Transverse colon (tissue), 4 donors: ENCODE measurements around the gene NXPE3. TPM values are rescaled to one million over a fixed set of nuclear protein-coding genes. Genes with fewer than 3 reads are reported as not detected.

Experiments
- DNase-seq: peaks from one replicate; pipeline ENCODE4 v3.0.0-alpha.2; 2019
- H3K27ac ChIP-seq, 4 donors: fragments of 200-600 bp; sonication (generic); 2 replicates each; pipeline ENCODE4 v1.5.1; 2016 to 2018; ENCODE audit warnings: inconsistent platforms in 4 of 4
- H3K27me3 ChIP-seq: fragments of 200-600 bp; sonication (generic); 2 replicates; pipeline ENCODE4 v1.5.1; 2017; ENCODE audit warnings: inconsistent platforms
- H3K36me3 ChIP-seq, 4 donors: fragments of 200-600 bp; sonication (generic); 2 replicates each; pipeline ENCODE4 v1.5.1; 2017 to 2019; ENCODE audit warnings: inconsistent platforms in 4 of 4
- H3K4me1 ChIP-seq, 4 donors: fragments of 200-600 bp; sonication (generic); 2 replicates each; pipeline ENCODE4 v1.5.1; 2017 to 2020; ENCODE audit warnings: inconsistent platforms in 4 of 4
- H3K4me3 ChIP-seq, 4 donors: fragments of 200-600 bp; sonication (generic); 1 replicate in 1 of 4; 2 replicates in 3 of 4; pipeline versions ENCODE4 v1.5.1 to v1.6.1; 2017 to 2019; ENCODE audit warnings: inconsistent platforms in 4 of 4
- H3K9me3 ChIP-seq, 2 donors: fragments of 200-600 bp; sonication (generic); 2 replicates each; pipeline ENCODE4 v1.5.1; 2017 to 2019; ENCODE audit warnings: inconsistent platforms in 2 of 2
- EP300 ChIP-seq: sonication (generic); formaldehyde crosslinking; IDR thresholded peaks from one replicate; pipeline ENCODE4 v1.6.1; 2017; ENCODE audit warnings: antibody characterized with exemption, low read depth
- POLR2A ChIP-seq: fragments of 450-650 bp; IDR thresholded peaks from one replicate; pipeline ENCODE4 v1.6.1; 2016; ENCODE audit warnings: antibody characterized with exemption, mild to moderate bottlenecking, moderate library complexity
- POLR2AphosphoS5 ChIP-seq, 3 donors: sonication (generic); formaldehyde crosslinking; IDR thresholded peaks; one replicate each; pipeline ENCODE4 v1.6.1; 2016; ENCODE audit warnings: antibody characterized with exemption in 3 of 3
- WGBS, 2 donors: methylation state at CpG; one replicate each; pipeline ENCODE4 v1.1.5; 2018; ENCODE audit warnings: low coverage in 1 of 2; 5-methylcytosine and 5-hydroxymethylcytosine counted together
- in situ Hi-C, 4 donors: fragments of 200-750 bp; cut with MboI; loops; one replicate each; pipeline versions ENCODE4 v1.15.0 to v1.15.1; 2017; ENCODE audit warnings: low sequenced_read_pairs in 3 of 4, low pct_ligation_motif_present in 1 of 4, low pct_unique_long_range_greater_than_20kb in 1 of 4
- intact Hi-C: fragments of 100-400 bp; cut with DNase I; formaldehyde crosslinking; loops from one replicate; pipeline ENCODE4 v1.15.1; 2023; ENCODE audit warnings: low total_unique reads
- total RNA-seq, 4 donors: library from RNA; depleted of rRNA; stranded (reverse); fragments of >200 nt; gene quantifications; one replicate each; pipeline ENCODE4 v1.1.0, GENCODE V29; 2016
- TF ChIP-seq, protein P1 (sequence below), 5 experiments: fragments of 200-600 bp in 3 of 5; fragments of 450-650 bp in 2 of 5; sonication (generic) in 3 of 5; IDR thresholded peaks; 1 replicate in 2 of 5; 2 replicates in 3 of 5; pipeline ENCODE4 v1.5.1; 2016 to 2017; ENCODE audit warnings: antibody characterized with exemption in 5 of 5, inconsistent platforms in 3 of 5, mild to moderate bottlenecking in 2 of 5, moderate library complexity in 1 of 5

NXPE3 gene
- total RNA-seq, 4 donors from 2014 or later = 2.2 to 8.1 (median 2.9) TPM

DNA sequence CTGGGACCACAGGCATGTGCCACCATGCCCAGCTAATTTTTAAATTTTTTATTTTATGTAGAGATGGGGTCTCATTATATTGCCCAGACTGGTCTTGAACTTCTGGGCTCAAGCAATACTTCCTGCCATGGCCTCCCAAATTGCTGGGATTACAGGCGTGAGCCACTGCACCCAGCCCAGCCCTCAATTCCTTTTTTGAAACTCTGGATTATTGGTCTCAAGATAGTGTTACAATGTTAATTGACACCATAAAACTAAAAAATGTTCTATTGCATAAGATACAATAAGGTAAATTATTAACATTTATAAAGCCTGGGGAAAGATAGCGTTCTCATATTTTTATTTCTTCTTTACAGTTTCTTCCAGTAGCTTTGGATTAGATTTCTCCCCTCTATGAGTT lies 66.4 kb downstream of the NXPE3 start:
- Histone ChIP-seq H3K4me1 (peaks cover 11 to 32% (median 21%) of the 10 kb centered on the region in 4 donors), H3K9me3 (no peaks in the 10 kb centered on the region), H3K4me3 (no peak overlapping the region), H3K27ac (peak overlapping the region; percentile 13 to 60 (median 32)), H3K27me3 (no peaks in the 10 kb centered on the region), H3K36me3 (no peaks in the 10 kb centered on the region)
- 37 to 66% methylated on average over 2 of the region's 2 CpGs for WGBS, 2 donors
- DNase-seq = peak; percentile 51
- in situ Hi-C loops = no loop called here
- TF ChIP-seq POLR2A = no peak
- TF ChIP-seq, protein P1, sequence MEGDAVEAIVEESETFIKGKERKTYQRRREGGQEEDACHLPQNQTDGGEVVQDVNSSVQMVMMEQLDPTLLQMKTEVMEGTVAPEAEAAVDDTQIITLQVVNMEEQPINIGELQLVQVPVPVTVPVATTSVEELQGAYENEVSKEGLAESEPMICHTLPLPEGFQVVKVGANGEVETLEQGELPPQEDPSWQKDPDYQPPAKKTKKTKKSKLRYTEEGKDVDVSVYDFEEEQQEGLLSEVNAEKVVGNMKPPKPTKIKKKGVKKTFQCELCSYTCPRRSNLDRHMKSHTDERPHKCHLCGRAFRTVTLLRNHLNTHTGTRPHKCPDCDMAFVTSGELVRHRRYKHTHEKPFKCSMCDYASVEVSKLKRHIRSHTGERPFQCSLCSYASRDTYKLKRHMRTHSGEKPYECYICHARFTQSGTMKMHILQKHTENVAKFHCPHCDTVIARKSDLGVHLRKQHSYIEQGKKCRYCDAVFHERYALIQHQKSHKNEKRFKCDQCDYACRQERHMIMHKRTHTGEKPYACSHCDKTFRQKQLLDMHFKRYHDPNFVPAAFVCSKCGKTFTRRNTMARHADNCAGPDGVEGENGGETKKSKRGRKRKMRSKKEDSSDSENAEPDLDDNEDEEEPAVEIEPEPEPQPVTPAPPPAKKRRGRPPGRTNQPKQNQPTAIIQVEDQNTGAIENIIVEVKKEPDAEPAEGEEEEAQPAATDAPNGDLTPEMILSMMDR (IDR thresholded peaks at IDR 0.05) = no peak
- TF ChIP-seq EP300 = no peak
- no peak for TF ChIP-seq POLR2AphosphoS5 (IDR thresholded peaks at IDR 0.05)
- intact Hi-C loops = no loop called here

DNA sequence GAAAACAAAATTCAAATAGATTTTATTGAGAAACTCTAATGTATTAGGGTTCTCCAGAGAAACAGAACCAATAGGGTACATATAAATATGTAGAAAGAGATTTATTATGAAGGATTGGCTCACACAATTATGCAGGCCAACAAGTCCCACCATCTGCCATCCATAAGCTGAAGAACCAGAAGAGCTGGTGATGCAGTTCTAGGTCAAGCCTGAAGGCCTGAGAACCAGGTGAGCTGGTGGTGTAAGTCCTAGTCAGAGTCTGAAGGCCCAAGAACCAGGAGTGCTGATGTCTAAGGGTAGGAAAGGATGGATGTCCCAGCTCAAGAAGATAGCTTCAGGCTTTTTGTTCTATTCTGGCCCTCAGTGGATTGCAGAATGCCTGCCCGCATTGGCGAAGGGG lies 67.7 kb downstream of the NXPE3 start:
- Histone ChIP-seq H3K9me3 (no peaks in the 10 kb centered on the region), H3K4me3 (no peak overlapping the region), H3K27ac (peak overlapping the region in 3 of 4 donors; percentile 99 to 100 (median 99)), H3K4me1 (peaks cover 11 to 39% (median 21%) of the 10 kb centered on the region in 4 donors), H3K36me3 (no peaks in the 10 kb centered on the region), H3K27me3 (no peaks in the 10 kb centered on the region)
- DNase-seq = no peak
- in situ Hi-C loops = no loop called here
- intact Hi-C loops = no loop called here
- WGBS, 2 donors = 100% methylated on average over 2 of the region's 2 CpGs; no CpG with 5 or more reads in 1 of the 2 donors
- TF ChIP-seq POLR2A (no peak), EP300 (no peak), POLR2AphosphoS5 (IDR thresholded peaks at IDR 0.05) (no peak)
- TF ChIP-seq, protein P1 (IDR thresholded peaks at IDR 0.05) = no peak

DNA sequence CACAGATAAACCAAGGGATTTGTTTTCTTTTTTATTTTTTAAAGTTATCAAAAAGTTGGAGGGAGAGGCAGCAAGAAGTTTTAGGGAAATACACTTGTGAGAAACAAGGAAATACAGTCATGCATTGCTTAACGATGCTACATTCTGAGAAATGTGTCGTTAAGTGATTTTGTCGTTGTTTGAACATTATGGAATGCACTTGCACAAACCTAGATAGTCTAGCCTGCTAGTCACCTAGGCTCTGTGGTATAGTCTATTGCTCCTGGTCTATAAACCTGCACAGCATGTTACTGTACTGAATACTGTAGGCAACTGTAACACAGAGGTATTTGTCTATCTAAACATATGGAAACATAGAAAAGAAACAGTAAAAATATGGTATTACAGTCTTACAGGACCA lies 68.3 kb downstream of the NXPE3 start:
- in situ Hi-C loops = no loop called here
- no peak for DNase-seq
- intact Hi-C loops = no loop called here
- H3K4me3 ChIP-seq = no peak overlapping the region
- H3K36me3 ChIP-seq = peaks cover 0 to 2% (median 0%) of the 10 kb centered on the region in 4 donors
- 47 to 48% methylated on average over 3 of the region's 3 CpGs for WGBS, 2 donors
- peaks cover 11 to 45% (median 23%) of the 10 kb centered on the region in 4 donors for H3K4me1 ChIP-seq
- H3K9me3 ChIP-seq = no peaks in the 10 kb centered on the region
- no peak for TF ChIP-seq EP300
- TF ChIP-seq POLR2A = no peak
- no peak for TF ChIP-seq POLR2AphosphoS5 (IDR thresholded peaks at IDR 0.05)
- TF ChIP-seq, protein P1 (IDR thresholded peaks at IDR 0.05) = no peak
- H3K27me3 ChIP-seq = no peaks in the 10 kb centered on the region
- peak overlapping the region; percentile 96 to 100 (median 99) for H3K27ac ChIP-seq

DNA sequence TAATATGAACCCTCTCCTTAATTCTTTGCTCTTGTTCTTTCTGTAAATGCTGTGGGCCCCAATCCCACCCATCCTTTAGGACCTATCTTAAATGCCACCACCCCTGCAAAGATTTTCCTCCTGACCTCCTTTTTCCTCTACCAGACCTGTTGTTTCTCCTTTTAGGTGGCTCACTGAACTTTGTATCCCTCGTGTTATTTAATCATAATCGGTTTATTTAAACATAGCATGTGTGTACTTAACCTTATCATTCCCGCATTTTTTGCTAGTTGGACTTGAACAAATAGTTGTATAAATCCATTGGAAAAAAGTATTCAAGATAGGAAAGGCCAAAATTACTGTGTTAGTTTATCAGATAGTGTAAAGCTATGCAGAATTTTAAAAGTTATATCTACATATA lies 69.3 kb downstream of the NXPE3 start:
- no peak for TF ChIP-seq POLR2A
- peak in 1 of 3 donors; percentile 3 for TF ChIP-seq POLR2AphosphoS5 (IDR thresholded peaks at IDR 0.05)
- 29 to 36% methylated on average over 3 of the region's 3 CpGs for WGBS, 2 donors
- Histone ChIP-seq H3K27me3 (no peaks in the 10 kb centered on the region), H3K4me3 (peak overlapping the region in 3 of 4 donors; percentile 63 to 98 (median 91)), H3K9me3 (no peaks in the 10 kb centered on the region), H3K36me3 (peaks cover 0 to 12% (median 4%) of the 10 kb centered on the region in 4 donors), H3K4me1 (peaks cover 13 to 55% (median 29%) of the 10 kb centered on the region in 4 donors), H3K27ac (peak overlapping the region; percentile 96 to 100 (median 99))
- intact Hi-C loops = no loop called here
- no peak for DNase-seq
- in situ Hi-C loops = no loop called here
